Measurements from ENCODE around the gene SLC22A16.
"Not testable (repeated sequence)": the region's sequence is repeated elsewhere in the genome, so short reads cannot be mapped to it uniquely, and the experiment has no call there.

SLC22A16 gene

DNA sequence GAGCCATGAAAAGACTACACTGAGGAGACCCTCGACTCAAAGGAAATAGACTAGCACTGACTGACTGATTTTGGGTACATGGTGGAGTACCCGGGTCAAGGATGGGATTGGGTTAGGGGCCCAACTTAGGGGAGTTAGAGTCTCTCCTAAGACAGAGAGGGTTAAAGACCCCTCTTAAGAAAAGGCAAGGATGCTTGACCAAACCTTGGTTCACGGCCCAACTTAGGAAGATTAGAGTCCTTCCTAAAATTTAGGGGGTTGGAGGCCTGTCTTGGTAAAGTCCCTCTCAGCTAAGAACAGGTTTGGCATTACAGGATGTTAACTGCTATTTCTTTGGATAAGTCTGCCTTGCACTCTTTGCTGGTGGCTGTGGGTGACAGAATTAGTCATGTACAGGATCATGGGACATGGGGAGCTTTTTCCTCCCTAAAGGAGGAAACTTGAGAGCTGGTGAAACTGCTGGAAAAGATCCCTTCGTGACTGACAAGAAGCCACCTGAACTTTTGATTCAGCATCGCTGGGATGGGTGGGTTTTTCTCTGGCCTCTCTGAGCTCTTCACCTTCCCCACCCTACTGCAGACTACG, 12.3 kb upstream of the SLC22A16 start:
- no peak for DNase-seq

DNA sequence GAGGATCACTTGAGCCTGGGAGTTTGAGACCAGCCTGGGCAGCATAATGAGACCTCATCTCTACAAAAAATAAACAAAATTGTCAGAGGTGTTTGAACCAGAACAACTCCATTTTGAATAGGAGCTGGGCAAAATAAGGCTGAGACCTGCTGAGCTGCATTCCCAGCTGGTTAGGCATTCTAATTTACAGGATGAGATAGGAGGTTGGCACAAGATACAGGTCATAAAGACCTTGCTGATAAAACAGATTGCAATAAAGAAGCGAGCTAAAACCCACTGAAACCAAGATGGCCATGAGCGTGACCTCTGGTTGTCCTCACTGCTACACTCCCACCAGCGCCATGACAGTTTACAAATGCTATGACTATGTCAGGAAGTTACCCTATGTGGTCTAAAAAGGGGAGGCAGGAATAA, 11.6 kb upstream of the SLC22A16 start:
- DNase-seq = not testable (repeated sequence)

DNA sequence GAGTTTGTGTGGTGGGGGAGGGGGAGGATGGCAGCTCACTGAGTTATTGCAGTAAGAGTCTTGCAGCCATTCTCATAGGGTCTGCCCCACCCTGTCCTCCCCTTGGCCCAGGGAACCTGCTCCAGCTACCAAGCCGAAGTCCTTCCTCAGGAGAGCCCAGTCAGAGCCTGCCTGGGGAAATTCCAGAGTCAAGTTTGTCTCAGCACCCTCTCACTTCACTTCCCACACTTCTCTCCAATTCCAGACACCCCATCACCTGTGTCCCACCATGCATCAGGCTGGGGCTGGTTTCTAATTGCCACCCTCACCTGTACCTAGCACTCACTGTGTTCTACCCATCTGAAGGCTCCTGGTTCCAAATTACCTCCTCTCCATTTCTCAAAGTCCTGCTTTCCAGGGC, 10.3 kb upstream of the SLC22A16 start:
- no peak for DNase-seq

DNA sequence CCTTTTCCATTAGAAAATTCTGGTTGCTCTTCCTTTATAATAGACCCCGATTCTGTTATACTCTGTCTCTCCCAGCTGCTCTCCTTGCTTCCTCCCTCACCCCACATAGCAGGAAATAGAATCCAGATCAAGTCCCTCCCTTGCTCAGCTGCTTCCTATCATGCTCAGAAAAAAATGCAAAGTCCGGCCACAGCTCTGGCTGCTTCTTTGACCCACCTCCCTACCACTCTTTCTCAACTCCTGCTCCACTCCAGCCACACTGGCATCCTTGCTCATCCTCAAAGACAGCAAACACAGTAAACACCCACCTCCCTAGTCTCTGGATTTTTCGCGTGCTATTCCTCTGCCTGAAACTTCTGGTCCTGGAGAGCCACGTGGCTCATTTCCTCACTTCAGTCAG, 9.1 kb upstream of the SLC22A16 start:
- DNase-seq = no peak

DNA sequence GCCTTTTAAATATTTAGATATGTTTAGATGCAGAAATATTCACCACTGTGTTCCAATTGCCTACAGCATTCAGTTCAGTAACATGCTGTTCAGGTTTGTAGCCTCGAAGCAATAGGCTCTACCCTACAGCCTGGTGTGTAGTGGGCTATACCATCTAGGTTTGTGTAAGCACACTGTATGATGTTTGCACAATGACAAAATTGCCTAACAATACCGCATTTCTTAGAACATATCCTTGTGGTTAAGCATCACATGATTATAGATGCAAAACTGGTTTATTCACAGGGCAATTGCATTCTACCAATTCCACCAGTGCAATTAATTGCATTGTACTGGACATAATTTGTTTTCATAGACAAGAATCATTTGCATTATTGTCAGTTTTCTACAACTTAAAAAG, 7.9 kb upstream of the SLC22A16 start:
- no peak for DNase-seq

DNA sequence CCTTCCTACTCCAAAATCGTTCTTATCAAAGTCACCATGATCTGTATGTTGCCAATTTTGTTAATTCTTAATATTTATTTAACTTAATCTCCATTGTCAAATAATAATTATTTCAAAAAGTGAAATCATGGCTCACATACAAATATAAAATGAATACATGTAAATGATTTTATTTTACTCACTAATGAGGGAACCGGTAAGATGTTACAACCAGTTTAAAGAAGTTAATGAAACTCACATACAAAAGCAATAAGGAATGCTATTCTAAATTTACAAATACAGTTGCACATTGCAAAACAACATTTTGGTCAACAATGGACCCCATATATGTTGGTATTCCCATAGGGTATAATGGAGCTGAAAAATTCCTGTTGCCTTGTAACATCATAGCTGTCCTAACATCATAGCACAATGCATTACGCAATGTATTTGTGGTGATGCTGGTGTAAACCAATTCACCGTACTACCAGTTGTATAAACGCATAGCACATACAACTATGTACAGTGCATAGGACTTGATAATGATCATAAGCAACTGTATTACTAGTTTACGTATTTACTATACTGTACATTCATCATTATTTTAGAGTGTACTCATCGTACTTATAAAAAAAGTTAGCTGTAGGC, 6.5 kb upstream of the SLC22A16 start:
- no peak for DNase-seq

DNA sequence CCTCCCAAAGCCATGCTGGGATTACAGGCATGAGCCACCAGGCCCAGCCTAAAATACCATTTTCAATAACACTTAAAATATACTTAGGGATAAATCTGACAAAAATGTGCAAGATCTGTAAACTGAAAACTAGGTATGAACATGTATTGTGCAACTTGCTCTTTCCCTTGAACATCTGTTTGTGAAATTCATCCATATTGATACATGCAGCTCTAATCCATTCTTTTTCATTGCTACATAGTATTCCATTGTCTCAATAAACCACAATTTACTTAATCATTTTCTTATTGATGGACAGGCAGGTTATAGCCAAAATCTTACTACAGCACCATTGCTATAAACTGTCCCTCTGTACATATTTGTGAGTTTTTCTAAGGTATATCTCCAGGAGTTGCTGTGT, 4.7 kb upstream of the SLC22A16 start:
- DNase-seq = no peak

DNA sequence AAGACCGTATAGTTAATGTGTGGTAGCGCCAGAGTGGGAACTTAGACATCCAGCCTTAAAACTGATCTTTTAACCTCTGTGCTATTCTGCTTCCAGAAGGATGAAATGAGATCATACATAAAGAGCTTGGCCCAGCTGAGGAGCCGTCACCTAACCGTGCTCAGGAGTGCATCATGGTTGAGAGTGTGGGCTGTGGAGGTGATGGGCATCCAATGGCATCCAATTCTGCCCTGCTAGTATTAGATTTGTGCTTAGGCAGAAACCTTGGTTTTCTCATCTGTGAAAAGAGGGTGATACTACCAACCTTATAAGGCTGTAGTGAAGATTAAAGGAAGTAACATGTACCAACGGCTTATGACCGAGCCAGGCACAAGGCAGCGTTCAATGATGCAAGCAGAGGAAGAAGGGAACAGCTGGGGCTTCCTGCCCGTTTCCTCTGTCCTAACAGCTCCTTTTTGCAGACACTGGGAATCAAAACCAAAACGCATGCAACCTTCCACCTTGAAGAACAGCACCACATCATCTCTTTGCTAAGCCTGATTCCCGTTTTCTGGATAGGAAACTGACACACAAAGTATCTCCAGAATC, 1.3 kb downstream of the SLC22A16 start:
- no peak for DNase-seq

DNA sequence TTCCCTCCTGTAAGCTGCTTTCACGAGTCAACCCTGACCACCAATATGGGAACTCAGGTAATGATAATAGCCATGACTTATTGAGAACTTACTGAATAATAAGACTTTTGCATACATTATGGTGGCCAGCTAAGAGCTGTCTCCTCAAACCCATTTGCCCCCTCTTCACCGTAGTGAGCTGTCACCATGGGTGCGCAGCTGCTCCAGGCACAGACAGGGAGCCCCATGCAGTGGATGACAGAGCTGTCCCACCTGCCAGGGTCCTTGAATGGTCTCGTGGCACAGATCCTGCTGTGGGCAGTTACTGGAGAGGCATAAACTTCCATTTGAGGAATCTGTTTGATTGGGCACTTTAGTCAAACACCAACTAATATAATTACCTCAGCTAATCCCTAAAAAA, 1.9 kb downstream of the SLC22A16 start:
- no peak for DNase-seq

DNA sequence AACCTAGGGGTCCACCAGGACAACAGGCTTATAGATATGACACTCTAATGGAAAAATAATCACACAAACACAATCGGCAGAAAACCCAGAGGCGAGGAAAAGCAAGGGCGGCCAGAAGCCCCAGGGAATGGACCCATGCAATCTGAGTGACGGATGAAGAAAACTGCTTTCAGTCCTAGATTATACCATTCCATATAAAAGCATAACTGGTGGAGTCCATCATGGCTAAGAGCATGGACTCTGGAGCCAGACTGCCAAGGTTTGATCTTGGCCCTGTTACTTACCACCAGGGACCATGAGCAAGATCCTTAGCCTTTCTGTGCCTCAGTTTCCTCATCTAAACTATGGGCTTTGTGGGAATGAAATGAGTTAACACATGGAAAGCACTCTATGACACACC, 3.7 kb downstream of the SLC22A16 start:
- no peak for DNase-seq

DNA sequence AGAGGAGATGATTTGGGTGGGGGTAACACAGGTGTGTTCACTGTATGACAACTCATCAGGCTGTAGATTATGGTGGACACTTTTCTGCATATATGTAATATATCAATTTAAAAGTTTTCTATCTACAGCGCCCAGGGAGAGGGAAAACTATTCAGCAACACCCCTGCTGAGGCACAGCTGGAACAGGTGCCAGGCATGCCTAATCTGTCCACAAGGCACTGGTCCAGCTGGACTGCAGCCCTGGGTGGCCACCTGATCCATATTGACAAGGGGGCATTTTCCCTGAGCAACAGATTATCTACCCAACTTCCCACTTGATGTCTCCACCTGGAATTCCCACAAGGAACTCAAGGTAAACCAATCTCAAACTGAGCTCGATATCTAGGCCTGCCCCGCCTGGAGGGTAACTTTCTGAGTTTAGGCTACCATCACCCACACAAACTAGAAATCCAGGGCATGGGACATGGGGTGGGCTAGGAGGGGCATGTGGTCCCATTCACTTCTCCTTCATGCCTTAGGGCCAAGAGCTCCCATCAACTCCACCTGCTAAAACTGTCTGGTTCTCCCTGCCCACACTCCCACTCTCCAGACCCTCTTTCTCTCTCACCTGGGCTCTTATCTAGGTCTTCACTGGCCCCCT, 4.6 kb downstream of the SLC22A16 start:
- no peak for DNase-seq

DNA sequence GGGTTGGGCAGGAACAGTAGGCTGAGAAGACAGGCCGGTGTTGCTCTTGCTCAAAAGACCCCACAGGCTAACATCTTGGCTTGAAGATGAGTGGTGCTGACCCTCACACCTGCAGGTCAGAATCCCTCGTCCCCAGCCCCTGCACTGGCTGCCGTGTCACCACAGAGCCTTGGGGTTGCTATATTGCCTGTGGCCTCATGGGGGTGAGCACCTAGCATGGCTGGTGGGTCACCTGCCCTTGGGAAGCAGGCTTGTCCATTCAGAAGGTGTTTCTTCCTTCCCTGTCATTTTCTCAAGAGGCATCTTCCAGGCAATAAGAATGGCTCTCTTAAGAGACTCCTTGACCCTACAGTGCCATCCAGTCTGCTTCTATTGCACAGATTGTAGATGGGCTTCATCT, 7.7 kb downstream of the SLC22A16 start:
- DNase-seq = no peak

DNA sequence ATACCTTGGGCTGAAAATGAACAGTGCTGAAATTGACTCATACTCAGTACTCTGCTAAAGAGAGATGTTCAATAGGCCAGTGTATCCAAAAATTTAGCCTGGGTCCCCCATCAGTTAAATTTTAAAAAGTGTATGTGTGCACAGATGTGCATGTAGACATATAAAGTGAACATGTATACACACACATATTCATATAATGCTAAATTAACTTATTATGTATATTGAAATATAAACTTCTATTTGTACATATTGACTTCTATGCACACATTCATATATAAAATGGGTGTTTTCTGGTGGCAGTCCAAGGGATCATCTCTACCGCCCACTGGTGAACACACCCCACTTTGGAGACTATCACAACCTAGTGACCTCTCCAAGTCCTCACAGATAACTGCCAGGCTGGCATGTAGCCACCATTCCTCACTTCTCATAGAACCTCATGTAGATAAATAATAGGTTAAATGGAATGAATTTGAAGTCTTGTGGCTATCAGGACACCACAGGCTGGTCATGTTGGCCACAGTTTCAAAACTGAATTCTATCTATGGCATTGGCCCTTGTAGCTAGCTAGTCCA, 8.8 kb downstream of the SLC22A16 start:
- DNase-seq = no peak

DNA sequence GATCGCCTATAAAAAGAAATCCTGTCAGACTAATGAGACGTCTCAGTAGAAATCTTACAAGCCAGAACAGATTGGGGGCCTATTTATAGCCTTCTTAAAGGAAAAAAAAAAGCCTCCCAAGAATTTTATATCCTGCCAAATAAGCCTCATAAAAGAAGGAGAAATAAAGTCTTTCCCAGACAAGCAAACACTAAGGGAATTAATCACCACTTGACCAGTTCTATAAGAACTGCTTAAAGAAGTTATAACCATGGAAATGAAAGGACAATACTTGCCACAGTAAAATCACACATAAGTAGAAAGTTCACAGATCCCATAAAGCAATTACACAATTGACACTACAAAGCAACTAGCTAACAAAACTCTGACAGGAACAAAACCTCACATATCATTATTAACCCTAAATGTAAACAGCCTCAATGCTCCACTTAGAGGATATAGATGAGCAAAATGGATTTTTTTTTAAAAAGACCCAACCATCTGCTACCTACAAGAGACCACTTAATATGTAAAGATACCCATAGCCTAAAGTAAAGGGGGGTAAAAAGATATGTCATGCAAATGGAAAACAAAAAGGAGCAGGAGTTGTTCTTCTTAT, 13.4 kb downstream of the SLC22A16 start:
- DNase-seq = no peak

DNA sequence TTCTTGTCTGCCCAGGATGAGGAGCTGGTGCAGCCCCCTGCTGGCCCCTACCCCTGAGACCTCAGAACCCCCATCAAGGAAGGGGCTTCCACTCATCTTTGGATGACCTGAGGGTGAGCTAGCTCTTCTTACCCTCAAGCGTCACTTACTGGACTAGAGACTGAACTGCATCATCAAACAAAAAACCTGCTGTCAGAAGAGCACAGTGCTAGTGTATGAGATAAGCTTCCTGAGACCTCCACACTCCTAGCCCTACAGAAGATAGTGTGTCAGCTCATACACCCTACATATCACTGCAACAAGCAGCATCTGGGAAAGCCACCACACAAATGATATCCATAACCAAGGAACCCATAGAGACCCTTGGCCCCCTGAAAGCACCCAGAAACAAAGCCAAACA, 15.0 kb downstream of the SLC22A16 start:
- no peak for DNase-seq

DNA sequence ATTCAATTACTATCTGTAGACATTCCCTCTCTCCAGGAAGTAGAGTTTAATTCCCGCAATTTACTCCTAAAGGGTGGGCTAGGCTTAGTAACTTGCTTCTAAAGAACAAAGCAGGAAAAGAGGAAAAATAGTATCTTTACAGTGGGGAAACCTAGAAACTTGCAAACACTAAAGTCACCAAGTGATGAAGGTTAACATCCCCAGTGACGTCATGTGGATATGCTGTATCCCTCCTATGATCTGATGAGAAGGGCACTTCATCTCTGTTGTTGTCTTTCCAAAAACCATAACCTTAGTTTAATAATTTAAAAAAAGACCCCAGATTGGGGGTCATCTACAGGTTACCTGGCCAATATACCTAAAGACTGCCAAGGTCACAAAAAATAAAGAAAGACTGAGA, 17.3 kb downstream of the SLC22A16 start:
- no peak for DNase-seq

DNA sequence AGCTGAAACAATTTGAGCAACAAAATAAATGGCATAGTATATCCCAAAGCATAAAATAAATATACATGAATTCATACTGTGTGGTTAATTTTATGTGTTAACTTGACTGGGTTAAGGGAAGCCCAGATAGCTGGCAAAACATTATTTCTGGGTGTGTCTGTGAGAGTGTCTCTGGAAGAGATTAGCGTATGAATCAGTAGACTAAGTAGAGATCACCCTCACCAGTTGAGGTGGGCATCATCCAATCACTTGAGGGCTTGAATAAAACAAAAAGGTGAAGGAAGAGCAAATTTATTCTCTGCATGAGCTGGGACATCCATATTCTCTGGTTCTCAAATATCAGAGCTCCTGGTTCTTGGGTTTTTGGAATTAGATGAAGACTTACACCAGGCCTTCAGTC, 17.9 kb downstream of the SLC22A16 start:
- DNase-seq = no peak

DNA sequence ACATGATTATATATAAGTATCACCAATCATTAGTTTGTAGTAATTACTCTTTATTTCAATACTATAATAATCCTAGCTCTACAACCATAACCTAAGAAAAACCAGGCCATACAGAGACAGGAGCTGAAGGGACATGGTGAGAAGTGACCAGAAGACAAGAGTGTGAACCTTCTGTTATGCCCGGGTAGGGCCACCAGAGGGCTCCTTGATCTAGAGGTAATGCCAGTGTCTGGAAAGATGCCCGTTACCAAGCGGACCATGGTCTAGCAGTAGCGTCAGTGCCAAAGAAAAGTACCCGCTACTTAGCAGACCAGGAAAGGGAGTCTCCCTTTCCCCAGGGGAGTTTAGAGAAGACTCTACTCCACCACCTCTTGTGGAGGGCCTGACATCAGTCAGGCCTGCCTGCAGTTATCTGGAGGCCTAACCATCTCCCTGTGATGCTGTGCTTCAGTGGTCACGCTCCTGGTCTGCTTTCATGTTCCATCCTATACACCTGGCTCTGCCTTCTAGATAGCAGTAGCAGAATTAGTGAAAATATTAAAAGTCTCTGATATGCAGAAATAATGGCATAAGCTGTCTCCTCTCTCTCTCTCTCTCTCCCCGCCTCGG, 18.7 kb downstream of the SLC22A16 start:
- DNase-seq = not testable (repeated sequence)

DNA sequence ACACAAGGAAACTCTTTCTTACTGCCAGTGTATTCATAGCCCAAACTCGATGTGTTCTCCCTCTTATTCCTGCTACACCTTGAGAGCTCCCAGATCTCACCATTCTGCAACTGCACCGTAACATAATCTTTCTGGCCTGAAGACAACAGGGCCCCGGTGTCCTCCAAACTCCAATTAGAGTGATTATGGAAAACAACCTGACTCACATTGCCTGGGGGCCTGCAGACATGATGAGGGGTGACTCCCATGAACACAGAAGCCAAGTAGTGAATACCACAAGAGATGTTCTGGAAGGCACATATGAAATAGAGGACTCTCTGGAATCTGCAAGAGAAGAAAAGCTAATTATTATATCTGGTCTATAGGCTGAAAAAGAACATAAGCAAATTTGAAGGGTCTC, 19.7 kb downstream of the SLC22A16 start:
- no peak for DNase-seq

DNA sequence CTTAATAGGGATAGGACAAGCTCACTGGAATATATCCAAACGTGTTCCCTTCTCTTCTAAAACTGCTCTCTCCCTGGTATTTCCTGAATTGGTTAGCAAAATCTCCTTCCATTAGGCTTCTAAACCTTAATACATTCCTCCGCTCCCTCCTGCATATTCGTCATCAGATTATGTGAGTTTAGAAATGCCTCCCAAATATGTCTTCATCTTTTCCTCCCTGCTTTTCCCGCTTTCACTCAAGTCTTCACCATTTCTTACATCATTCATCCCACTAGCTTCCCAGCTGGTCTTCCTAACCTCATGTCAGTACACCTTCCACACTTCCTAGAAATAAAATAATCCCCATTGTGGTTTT, 26.9 kb downstream of the SLC22A16 start:
- DNase-seq = no peak

DNA sequence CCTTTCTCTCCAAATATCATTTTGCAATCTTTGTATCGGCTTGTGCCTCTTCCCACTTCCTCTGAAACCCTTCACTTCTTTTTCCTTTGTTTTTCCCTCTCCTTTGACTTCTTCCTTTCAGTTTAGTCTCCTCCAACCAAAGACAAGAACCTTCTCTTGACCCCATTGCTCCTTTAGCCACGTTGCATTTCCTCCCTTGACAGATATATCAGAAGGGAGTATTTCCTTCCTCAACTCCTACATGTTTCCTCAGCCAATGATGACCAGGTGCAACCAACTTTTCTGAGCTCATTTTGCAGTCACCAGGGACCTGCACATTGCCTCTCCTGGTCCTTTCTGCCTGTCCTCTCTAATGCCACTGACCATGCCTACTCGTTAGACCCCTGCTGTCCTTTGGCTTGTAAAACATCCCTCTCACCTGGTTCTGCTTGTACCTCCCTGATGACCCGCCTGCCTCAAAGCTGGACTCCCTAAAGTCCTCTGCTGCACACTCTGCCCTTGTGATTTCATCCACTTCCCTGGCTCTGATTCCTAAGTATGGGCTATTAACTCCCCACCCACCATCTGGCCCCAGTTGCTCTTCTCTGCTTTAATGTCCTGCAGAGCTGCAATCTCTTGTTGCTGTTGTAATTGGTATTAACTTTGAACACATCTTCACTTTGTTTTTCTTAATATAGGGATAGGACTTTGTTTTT, 27.4 kb downstream of the SLC22A16 start:
- no peak for DNase-seq

DNA sequence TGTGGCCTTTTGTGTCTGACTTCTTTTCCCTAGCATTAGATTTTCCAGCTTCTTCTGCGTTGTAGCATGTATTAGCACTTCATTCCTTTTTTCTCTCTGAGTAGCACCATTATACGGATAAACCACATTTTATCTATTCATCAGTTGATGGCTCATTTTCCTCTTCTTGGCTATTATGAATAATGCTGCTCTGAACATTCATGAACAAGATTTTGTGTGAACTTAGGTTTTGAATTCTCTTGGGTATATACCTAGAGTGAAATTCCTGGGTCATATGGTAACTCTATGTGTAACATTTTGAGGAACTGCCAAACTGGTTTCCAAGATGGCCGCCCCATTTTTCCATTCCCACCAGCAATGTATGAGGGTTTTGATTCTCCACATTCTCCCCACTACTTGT, 28.7 kb downstream of the SLC22A16 start:
- DNase-seq = no peak

DNA sequence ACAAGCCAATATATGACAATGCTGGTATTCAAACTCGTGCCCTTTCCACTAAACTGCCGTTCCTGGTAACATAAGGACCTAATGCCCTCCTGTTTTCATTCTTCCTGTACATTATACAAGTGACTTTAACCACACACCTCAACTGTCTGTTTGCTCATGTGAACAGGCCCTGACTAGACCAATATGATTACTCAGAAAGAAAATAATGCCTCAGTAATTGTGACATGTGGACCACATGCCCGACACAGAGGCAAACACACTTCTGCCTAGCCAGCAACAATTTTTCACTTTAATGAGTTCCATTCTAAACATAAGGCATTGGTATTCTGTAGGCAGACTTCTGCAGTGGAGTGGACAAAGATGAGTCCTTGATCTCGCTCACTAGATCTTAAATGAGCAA, 30.0 kb downstream of the SLC22A16 start:
- DNase-seq = no peak
